ENCODE data around the gene RSPH1.

The RSPH1 gene

GRCh38 chr21:42512346-42513034 lies 16.5 kb upstream of the RSPH1 start:
- no peak for DNase-seq

GRCh38 chr21:42509244-42509643 lies 13.2 kb upstream of the RSPH1 start:
- no peak for DNase-seq

- DNase-seq, result no peak
Observed at GRCh38 chr21:42508371-42508770, 12.3 kb upstream of the RSPH1 start.

- DNase-seq, result no peak
Observed at GRCh38 chr21:42507418-42507817, 11.4 kb upstream of the RSPH1 start.

- no peak for DNase-seq
Observed at GRCh38 chr21:42505090-42505726, 9.2 kb upstream of the RSPH1 start.

- no peak for DNase-seq
Observed at GRCh38 chr21:42503711-42504110, 7.7 kb upstream of the RSPH1 start.

- DNase-seq, result no peak
Observed at GRCh38 chr21:42500736-42501135, 4.7 kb upstream of the RSPH1 start.

- DNase-seq, result no peak
Observed at GRCh38 chr21:42500225-42500624, 4.2 kb upstream of the RSPH1 start.

- DNase-seq, result no peak
Observed at GRCh38 chr21:42499444-42500112, 3.6 kb upstream of the RSPH1 start.

- no peak for DNase-seq
Observed at GRCh38 chr21:42498012-42498411, 2.0 kb upstream of the RSPH1 start.

GRCh38 chr21:42496839-42497202 lies 797 bp upstream of the RSPH1 start:
- DNase-seq, result no peak

- no peak for DNase-seq
Observed at GRCh38 chr21:42495765-42496119, 282 bp downstream of the RSPH1 start.

GRCh38 chr21:42495027-42495426 lies 997 bp downstream of the RSPH1 start:
- DNase-seq, result no peak

- no peak for DNase-seq
Observed at GRCh38 chr21:42493109-42494060, 2.6 kb downstream of the RSPH1 start.

- DNase-seq, result no peak
Observed at GRCh38 chr21:42492201-42492600, 3.8 kb downstream of the RSPH1 start.

GRCh38 chr21:42491328-42491727 lies 4.7 kb downstream of the RSPH1 start:
- no peak for DNase-seq

- DNase-seq, result no peak
Observed at GRCh38 chr21:42490720-42491119, 5.3 kb downstream of the RSPH1 start.

- DNase-seq, result no peak
Observed at GRCh38 chr21:42489991-42490390, 6.0 kb downstream of the RSPH1 start.

GRCh38 chr21:42489006-42489563 lies 6.9 kb downstream of the RSPH1 start:
- DNase-seq, result no peak

GRCh38 chr21:42486531-42486930 lies 9.5 kb downstream of the RSPH1 start:
- DNase-seq, result no peak

GRCh38 chr21:42486072-42486471 lies 10.0 kb downstream of the RSPH1 start:
- no peak for DNase-seq

- DNase-seq, result no peak
Observed at GRCh38 chr21:42484966-42485365, 11.1 kb downstream of the RSPH1 start.

- DNase-seq, result no peak
Observed at GRCh38 chr21:42481169-42481568, 14.9 kb downstream of the RSPH1 start.

Data from activated CD4-positive, alpha-beta T cell treated with anti-CD3 and anti-CD28 coated beads, Interleukin-2, amount 50 U/mL, for 4 hours (primary cell).